Sigmoid colon (tissue), 4 donors: ENCODE data around the gene WDR5B.

ENCODE experiments used
- EP300 ChIP-seq, 4 donors: sonication (generic); formaldehyde crosslinking; IDR thresholded peaks; one replicate each; pipeline ENCODE4 v1.6.1; 2017; ENCODE audit warnings: antibody characterized with exemption in 4 of 4
- POLR2A ChIP-seq, 2 donors: fragments of 450-650 bp; IDR thresholded peaks; one replicate each; pipeline ENCODE4 v1.6.1; 2016; ENCODE audit warnings: antibody characterized with exemption in 2 of 2, mild to moderate bottlenecking in 2 of 2, moderate library complexity in 2 of 2
- POLR2AphosphoS5 ChIP-seq, 4 donors: sonication (generic); formaldehyde crosslinking; IDR thresholded peaks; one replicate each; pipeline ENCODE4 v1.6.1; 2017; ENCODE audit warnings: antibody characterized with exemption in 4 of 4
- TF ChIP-seq, protein P1 (sequence below), 4 experiments: fragments of 450-650 bp in 3 of 4; fragments of 200-600 bp in 1 of 4; IDR thresholded peaks; one replicate each; pipeline ENCODE4 v1.5.1; 2016 to 2019; ENCODE audit warnings: antibody characterized with exemption in 4 of 4, mild to moderate bottlenecking in 3 of 4, moderate library complexity in 2 of 4

GRCh38 chr3:122456074-122456473 is 40.2 kb upstream of the WDR5B start:
- TF ChIP-seq POLR2A (IDR thresholded peaks at IDR 0.05) (no peak), POLR2AphosphoS5 (IDR thresholded peaks at IDR 0.05) (no peak), EP300 (IDR thresholded peaks at IDR 0.05) (no peak)
- TF ChIP-seq, protein P1, sequence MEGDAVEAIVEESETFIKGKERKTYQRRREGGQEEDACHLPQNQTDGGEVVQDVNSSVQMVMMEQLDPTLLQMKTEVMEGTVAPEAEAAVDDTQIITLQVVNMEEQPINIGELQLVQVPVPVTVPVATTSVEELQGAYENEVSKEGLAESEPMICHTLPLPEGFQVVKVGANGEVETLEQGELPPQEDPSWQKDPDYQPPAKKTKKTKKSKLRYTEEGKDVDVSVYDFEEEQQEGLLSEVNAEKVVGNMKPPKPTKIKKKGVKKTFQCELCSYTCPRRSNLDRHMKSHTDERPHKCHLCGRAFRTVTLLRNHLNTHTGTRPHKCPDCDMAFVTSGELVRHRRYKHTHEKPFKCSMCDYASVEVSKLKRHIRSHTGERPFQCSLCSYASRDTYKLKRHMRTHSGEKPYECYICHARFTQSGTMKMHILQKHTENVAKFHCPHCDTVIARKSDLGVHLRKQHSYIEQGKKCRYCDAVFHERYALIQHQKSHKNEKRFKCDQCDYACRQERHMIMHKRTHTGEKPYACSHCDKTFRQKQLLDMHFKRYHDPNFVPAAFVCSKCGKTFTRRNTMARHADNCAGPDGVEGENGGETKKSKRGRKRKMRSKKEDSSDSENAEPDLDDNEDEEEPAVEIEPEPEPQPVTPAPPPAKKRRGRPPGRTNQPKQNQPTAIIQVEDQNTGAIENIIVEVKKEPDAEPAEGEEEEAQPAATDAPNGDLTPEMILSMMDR (IDR thresholded peaks at IDR 0.05): no peak
